Hypothalamus (tissue), 51 donors: ENCODE measurements around the gene AMOTL1.
A peak's percentile ranks its signal among the peaks of the same experiment; 100 is the strongest.

Source experiments
- DNase-seq, 51 donors: peaks; one replicate each; lab custom pipeline; 2025; lab: John Stamatoyannopoulos, UW

AMOTL1 gene, protein sequence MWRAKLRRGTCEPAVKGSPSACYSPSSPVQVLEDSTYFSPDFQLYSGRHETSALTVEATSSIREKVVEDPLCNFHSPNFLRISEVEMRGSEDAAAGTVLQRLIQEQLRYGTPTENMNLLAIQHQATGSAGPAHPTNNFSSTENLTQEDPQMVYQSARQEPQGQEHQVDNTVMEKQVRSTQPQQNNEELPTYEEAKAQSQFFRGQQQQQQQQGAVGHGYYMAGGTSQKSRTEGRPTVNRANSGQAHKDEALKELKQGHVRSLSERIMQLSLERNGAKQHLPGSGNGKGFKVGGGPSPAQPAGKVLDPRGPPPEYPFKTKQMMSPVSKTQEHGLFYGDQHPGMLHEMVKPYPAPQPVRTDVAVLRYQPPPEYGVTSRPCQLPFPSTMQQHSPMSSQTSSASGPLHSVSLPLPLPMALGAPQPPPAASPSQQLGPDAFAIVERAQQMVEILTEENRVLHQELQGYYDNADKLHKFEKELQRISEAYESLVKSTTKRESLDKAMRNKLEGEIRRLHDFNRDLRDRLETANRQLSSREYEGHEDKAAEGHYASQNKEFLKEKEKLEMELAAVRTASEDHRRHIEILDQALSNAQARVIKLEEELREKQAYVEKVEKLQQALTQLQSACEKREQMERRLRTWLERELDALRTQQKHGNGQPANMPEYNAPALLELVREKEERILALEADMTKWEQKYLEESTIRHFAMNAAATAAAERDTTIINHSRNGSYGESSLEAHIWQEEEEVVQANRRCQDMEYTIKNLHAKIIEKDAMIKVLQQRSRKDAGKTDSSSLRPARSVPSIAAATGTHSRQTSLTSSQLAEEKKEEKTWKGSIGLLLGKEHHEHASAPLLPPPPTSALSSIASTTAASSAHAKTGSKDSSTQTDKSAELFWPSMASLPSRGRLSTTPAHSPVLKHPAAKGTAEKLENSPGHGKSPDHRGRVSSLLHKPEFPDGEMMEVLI

GRCh38 chr11:94767701-94768601 is at the start of gene AMOTL1:
Gene AMOTL1, plus strand, starts transcription at chr11:94768356. Its CDS starts 156 bp downstream, at chr11:94768512.
- DNase-seq, result peak in 50 of 51 donors; percentile 14 to 90 (median 79)

DNA sequence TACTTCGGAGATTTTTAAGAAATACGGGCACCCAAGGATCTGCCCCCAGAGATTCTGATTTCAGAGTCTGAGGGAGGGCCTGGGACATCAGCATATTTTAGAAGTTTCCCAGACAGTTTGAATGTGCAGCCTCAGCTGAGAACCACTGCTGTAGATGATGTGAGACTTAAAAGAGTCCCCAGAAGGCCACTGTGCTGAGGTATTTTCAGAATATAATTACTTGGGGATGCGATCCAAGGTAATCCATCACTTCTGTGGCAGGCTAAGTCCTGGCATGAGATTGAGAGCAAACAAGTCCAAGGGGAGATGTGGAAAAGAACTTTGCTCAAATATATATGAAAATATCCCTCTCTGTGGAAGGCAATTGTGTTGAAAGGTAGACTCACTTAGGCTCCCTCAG is 48.3 kb upstream of the AMOTL1 start:
- no peak for DNase-seq

GRCh38 chr11:94721565-94722292 is 46.4 kb upstream of the AMOTL1 start:
- DNase-seq, result no peak

- DNase-seq, result no peak
These were observed 45.4 kb upstream of the AMOTL1 start for GRCh38 chr11:94722735-94723134.

DNA sequence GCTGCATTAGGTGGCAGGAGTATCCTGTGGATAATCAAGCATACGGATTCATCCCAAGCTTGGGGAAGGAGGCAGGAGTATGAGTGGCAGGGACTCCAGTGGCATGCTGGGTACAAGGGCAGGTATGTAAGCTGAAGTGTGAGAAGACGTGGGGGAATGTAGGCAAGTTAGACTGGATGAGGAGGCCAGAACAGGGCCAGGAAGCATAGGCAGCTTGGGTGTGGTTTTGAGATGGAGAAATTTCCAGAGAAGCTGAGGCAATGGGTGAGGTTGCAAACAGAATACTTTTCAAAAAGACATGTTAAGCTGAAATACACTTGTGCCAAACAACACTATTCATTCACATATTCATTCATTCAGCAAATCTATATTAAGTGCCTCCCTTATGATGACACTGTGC is 43.1 kb upstream of the AMOTL1 start:
- DNase-seq, result no peak

DNA sequence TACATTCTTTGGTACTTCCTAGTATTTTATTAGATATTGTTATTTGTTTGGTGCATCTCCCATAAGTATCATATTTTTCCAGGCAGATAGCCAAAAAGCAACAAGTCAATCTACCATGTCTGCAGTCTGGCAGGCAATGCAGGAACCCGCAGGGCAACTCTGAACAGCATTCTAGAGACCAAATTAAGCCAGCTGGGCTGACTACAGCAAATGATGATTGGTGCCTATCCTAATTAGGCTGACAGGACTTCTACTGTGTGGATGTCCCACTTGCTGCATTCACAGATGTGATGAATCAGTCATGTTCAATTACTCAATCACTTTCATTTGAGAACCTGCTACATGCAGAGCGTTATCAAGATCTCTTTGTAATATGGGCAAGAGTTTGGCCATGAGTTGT is 40.3 kb upstream of the AMOTL1 start:
- DNase-seq, result no peak

DNA sequence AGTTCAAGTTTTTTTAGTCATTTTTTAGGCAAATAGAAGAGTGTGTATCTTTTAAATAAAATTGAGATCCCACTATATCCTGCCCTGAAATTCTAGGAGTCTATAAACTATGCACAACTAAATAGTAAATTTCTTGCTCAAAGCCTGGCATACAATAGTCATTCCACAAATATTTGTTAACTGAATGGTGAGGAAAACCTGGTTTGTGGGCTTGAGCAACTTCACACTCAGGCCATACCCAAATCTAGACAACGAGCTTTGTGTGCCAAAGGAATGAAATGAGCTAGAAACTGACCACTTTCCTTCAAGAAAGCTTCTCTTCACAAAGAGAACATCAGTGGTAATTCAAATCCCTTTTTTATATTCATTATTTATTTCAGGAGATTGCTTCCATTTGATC is 39.6 kb upstream of the AMOTL1 start:
- no peak for DNase-seq

DNA sequence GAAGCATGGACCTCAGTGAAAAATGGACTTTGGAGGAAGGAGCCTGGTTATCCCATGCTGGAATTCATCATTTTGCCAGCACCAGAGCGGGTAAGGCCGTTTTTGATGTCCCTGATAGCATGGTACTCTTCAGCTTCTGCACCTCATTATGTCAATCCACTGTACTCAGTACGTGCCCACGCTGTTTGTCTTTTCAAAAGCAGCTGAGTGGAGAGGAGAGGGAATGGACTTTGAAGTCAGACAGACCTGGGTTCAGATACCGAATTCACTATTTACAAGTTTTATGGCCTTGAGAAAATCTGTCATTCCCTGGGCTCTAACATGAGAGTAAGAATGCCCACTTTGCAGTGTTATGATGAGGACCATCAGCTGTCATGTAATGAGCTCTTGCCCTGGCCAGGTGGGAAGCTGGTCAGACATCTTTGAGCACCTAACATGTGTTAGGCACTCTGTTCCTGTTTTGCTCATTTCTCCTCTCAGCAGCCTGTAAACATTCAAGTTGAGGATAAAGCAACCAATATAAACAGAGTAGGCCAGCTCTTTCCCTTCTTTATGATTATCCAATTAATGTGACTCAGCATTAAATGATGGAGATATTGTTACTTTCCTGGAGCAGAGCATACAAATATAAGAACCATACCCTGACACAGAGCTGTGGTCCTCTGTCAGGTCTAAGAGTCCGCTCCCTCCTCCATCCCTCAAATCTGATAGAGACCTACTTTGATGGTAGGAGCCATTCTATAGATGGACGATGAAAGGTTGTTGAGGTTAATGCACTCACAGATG is 39.0 kb upstream of the AMOTL1 start:
- no peak for DNase-seq

GRCh38 chr11:94730153-94730552 is 38.0 kb upstream of the AMOTL1 start:
- DNase-seq, result no peak

- DNase-seq, result no peak
These were observed 36.1 kb upstream of the AMOTL1 start for GRCh38 chr11:94731880-94732601.

GRCh38 chr11:94732617-94733281 is 35.4 kb upstream of the AMOTL1 start:
- no peak for DNase-seq

DNA sequence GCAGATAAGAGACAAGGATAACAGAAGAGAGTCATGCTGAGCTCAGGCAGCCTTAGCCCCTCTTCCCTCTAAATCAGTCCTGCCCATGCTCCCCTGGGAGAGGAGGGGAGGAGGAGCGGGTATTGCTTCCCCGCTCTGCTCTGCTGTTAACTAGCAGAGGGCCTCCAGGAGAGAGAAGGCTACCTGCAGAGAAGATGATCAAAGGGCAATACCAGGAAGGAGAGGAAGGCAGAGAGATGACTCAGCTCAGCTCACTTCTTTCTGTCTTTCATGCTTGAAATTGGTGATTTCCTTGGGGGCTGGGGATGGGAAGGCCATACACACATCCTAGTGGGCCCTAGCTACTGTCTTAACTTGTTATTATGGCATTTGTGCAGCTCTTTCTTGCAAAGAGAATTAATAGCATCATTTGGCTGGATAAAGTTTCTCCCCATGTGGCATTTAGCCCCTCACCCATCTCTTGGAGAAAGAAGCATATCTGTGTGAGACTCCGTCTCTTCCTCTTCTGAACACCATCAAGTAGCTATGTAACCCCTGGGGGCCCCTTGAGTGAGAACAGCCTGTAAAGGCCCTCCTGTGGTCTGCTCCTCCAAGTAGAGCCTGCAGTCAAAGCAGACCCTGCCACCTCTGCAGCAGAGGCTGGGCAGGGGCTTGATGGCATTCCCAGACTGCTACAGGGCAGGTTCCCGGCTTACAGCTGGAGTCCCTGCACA is 33.4 kb upstream of the AMOTL1 start:
- no peak for DNase-seq

- no peak for DNase-seq
These were observed 32.2 kb upstream of the AMOTL1 start for GRCh38 chr11:94735907-94736306.

DNA sequence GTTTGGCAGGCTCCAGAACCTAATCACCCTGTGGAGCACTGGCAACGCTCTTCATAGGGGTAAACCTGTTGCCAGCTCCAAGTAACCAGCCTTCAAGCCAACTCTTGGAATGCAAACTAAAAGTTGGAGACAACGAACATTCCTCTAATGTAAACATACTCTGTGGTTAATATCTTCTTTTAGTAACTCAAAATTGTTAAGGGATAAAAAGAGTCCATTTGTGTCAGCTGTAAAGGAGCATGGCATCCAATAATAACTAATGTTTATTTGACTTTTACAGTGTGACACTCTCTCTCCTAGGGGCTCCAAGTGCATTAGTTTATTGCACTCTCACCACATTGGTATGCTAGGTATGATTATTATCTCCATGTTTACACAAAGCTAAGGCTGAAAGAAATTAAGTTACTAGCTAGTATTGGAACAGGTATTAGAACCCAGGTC is 31.0 kb upstream of the AMOTL1 start:
- DNase-seq, result no peak

DNA sequence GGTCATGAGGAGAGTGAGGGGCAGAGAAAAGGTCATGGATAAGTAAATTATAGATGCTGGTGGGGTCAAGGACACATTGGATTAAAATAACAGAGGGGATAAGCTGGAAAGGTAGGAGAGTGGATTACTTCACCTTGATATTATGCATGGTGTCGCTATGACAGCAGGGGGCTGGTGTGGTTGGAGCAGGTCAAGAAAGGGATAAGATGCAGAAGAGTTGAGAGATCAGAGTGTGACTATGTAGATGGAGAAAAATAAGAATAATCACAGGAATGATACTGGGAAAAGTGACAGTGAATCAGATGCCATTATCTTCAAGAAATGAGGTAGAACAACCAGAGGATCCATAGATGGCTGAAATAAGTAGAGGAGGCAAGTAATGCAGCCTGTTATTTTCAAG is 29.4 kb upstream of the AMOTL1 start:
- no peak for DNase-seq

DNA sequence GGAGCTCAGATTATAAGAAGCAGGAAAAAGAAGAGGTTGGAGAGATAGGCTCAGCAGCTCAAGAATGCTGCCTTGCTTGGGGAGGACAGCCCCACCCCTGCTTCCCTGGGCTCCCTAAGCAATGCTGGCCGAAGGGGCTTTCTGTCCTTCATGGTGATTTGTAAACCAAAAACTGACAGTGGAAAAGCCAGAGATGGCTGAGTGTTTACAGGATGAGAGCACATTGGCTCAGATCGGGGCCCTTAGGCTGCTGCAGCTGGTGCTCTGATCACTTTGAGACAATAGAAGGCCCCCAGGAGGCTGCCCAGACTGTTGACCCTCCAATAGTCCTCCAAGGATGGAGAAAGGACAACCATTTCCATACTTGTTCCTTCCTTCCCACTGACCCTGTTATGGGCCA is 28.8 kb upstream of the AMOTL1 start:
- no peak for DNase-seq
